HFFc6 (cell line): ENCODE measurements around the gene FYN. TPM values are rescaled to one million over a fixed set of nuclear protein-coding genes. Genes with fewer than 3 reads are reported as not detected.
"Not testable (repeated sequence)": the region's sequence is repeated elsewhere in the genome, so short reads cannot be mapped to it uniquely, and the experiment has no call there.

Experiments
- DNase-seq: peaks from one replicate; pipeline ENCODE4 v3.0.0-alpha.2; 2018
- H3K27ac Mint-ChIP-seq: 2 replicates; pipeline ENCODE4 v1.8.0; 2020; ENCODE audit warnings: mild to moderate bottlenecking, mixed read lengths
- H3K27me3 Mint-ChIP-seq: 2 replicates; pipeline ENCODE4 v1.8.0; 2021; ENCODE audit warnings: mild to moderate bottlenecking, moderate library complexity, mixed read lengths; ENCODE audit not compliant: insufficient read depth
- H3K36me3 Mint-ChIP-seq: 2 replicates; pipeline ENCODE4 v1.8.0; 2021; ENCODE audit warnings: low read depth, mixed read lengths
- H3K4me1 Mint-ChIP-seq: 2 replicates; pipeline ENCODE4 v1.8.0; 2020; ENCODE audit warnings: low read depth, mixed read lengths
- H3K4me3 Mint-ChIP-seq: 2 replicates; pipeline ENCODE4 v1.8.0; 2020; ENCODE audit warnings: mild to moderate bottlenecking, moderate library complexity, mixed read lengths
- H3K9me3 Mint-ChIP-seq: 2 replicates; pipeline ENCODE4 v1.8.0; 2020; ENCODE audit warnings: mild to moderate bottlenecking, mixed read lengths
- CTCF ChIP-seq: fragments of 200-600 bp; sonication (generic); IDR thresholded peaks from 2 replicates; pipeline ENCODE4 v1.5.0; 2021; ENCODE audit warnings: antibody characterized with exemption, mild to moderate bottlenecking
- total RNA-seq, 6 experiments: library from RNA; stranded (reverse); fragmentation: NEBNext Ultra II Directional; extraction: Animal tissue kit (Norgen Biotek cat#: 25700); gene quantifications; 2 replicates in 1 of 6; 3 replicates in 5 of 6; pipeline ENCODE4 v1.2.3, GENCODE V29; 2021

FYN gene
- total RNA-seq, 6 experiments from 2014 or later: 41.5 to 59.9 (median 49.7) TPM

- Mint-ChIP-seq H3K27ac (no peak overlapping the region), H3K4me1 (peaks cover 52% of the 10 kb centered on the region), H3K9me3 (no peaks in the 10 kb centered on the region), H3K27me3 (no peaks in the 10 kb centered on the region; the same call in 1 of the 2 replicates), H3K4me3 (no peak overlapping the region), H3K36me3 (peaks cover 10% of the 10 kb centered on the region; the same call in 1 of the 2 replicates)
- DNase-seq: no peak
- no peak for TF ChIP-seq CTCF
Observed at GRCh38 chr6:111890988-111891387, 17.7 kb upstream of the FYN start.

- peaks cover 40% of the 10 kb centered on the region for H3K4me1 Mint-ChIP-seq
- peaks cover 14% of the 10 kb centered on the region; the same call in 1 of the 2 replicates for H3K36me3 Mint-ChIP-seq
- no peaks in the 10 kb centered on the region; the same call in 1 of the 2 replicates for H3K27me3 Mint-ChIP-seq
- TF ChIP-seq CTCF: no peak
- peak overlapping the region; percentile 83 for H3K4me3 Mint-ChIP-seq
- H3K27ac Mint-ChIP-seq: peak overlapping the region; percentile 65
- no peaks in the 10 kb centered on the region for H3K9me3 Mint-ChIP-seq
- no peak for DNase-seq
Observed at GRCh38 chr6:111888928-111889695, 15.9 kb upstream of the FYN start.

- H3K4me1 Mint-ChIP-seq: peaks cover 22% of the 10 kb centered on the region
- not testable (repeated sequence) for H3K27ac Mint-ChIP-seq, H3K9me3 Mint-ChIP-seq, H3K27me3 Mint-ChIP-seq, DNase-seq, H3K4me3 Mint-ChIP-seq
- H3K36me3 Mint-ChIP-seq: peaks cover 14% of the 10 kb centered on the region; the same call in 1 of the 2 replicates
Observed at GRCh38 chr6:111886793-111887192, 13.5 kb upstream of the FYN start.

- Mint-ChIP-seq H3K27me3 (no peaks in the 10 kb centered on the region; the same call in 1 of the 2 replicates), H3K27ac (no peak overlapping the region), H3K36me3 (peaks cover 14% of the 10 kb centered on the region; the same call in 1 of the 2 replicates), H3K4me3 (no peak overlapping the region), H3K9me3 (no peaks in the 10 kb centered on the region), H3K4me1 (peaks cover 20% of the 10 kb centered on the region)
- no peak for TF ChIP-seq CTCF
- DNase-seq: no peak
Observed at GRCh38 chr6:111885373-111886027, 12.2 kb upstream of the FYN start.

GRCh38 chr6:111884068-111884467, 10.8 kb upstream of the FYN start:
- no peak for DNase-seq

More at GRCh38 chr6:111884068-111884467, 10.8 kb upstream of the FYN start:
- Mint-ChIP-seq H3K9me3 (no peaks in the 10 kb centered on the region), H3K36me3 (peaks cover 14% of the 10 kb centered on the region; the same call in 1 of the 2 replicates), H3K27me3 (no peaks in the 10 kb centered on the region; the same call in 1 of the 2 replicates), H3K4me3 (no peak overlapping the region), H3K27ac (no peak overlapping the region), H3K4me1 (peaks cover 26% of the 10 kb centered on the region)
- TF ChIP-seq CTCF: no peak
